GM10248 (cell line): Measurements from ENCODE around the gene NISCH.
"Not testable (repeated sequence)": the region's sequence is repeated elsewhere in the genome, so short reads cannot be mapped to it uniquely, and the experiment has no call there.

Source experiments
- CTCF ChIA-PET: fragments of 300-600 bp; sonication (Branson Sonifier 250); formaldehyde crosslinking; extraction: SDS; loops from one replicate; lab custom pipeline; 2021; ENCODE audit warnings: antibody characterized with exemption; lab: Yijun Ruan, JAX
- POLR2A ChIA-PET: fragments of 350-650 bp; sonication (Branson Sonifier 250); formaldehyde crosslinking; extraction: SDS; loops from one replicate; lab custom pipeline; 2020; ENCODE audit warnings: antibody characterized with exemption; lab: Yijun Ruan, JAX
- DNase-seq: peaks from one replicate; pipeline ENCODE4 v3.0.0; 2012; ENCODE audit errors: extremely low spot score
- CTCF ChIP-seq: IDR thresholded peaks from 2 replicates; pipeline ENCODE4 v1.5.1; 2012; ENCODE audit warnings: mild to moderate bottlenecking, low read depth; ENCODE audit errors: extremely low read depth, missing control alignments, control extremely low read depth

NISCH gene

GRCh38 chr3:52523386-52524257 lies 68.2 kb downstream of the NISCH start:
- CTCF ChIA-PET = no interaction called here
- no peak for DNase-seq
- POLR2A ChIA-PET = no interaction called here
- TF ChIP-seq CTCF = no peak

GRCh38 chr3:52524258-52524751 lies 68.9 kb downstream of the NISCH start:
- ChIA-PET CTCF (no interaction called here), POLR2A (no interaction called here)
- no peak for TF ChIP-seq CTCF
- no peak for DNase-seq

GRCh38 chr3:52524752-52525679 lies 69.6 kb downstream of the NISCH start:
- CTCF ChIA-PET = no interaction called here
- no peak for DNase-seq
- POLR2A ChIA-PET = no interaction called here
- TF ChIP-seq CTCF = no peak

GRCh38 chr3:52525680-52526561 lies 70.5 kb downstream of the NISCH start:
- TF ChIP-seq CTCF = no peak
- ChIA-PET POLR2A (interaction anchor here (1.4 kb wide), 1 partner anchor 10 kb away, joined by 5 read pairs; no protein-coding TSS in a partner anchor), CTCF (interaction anchor here (0.7 to 1.2 kb wide), 3 partner anchors 10 to 79 kb away, joined by 3 to 4 read pairs (median 3); no protein-coding TSS in a partner anchor)
- no peak for DNase-seq

- not testable (repeated sequence) for DNase-seq
- CTCF ChIA-PET = interaction anchor here (0.7 to 1.2 kb wide), 3 partner anchors 9 to 80 kb away, joined by 3 to 4 read pairs (median 3); no protein-coding TSS in a partner anchor
- POLR2A ChIA-PET = interaction anchor here (1.4 kb wide), 1 partner anchor 9 kb away, joined by 5 read pairs; no protein-coding TSS in a partner anchor
These were observed 71.3 kb downstream of the NISCH start for GRCh38 chr3:52526671-52527038.

DNA sequence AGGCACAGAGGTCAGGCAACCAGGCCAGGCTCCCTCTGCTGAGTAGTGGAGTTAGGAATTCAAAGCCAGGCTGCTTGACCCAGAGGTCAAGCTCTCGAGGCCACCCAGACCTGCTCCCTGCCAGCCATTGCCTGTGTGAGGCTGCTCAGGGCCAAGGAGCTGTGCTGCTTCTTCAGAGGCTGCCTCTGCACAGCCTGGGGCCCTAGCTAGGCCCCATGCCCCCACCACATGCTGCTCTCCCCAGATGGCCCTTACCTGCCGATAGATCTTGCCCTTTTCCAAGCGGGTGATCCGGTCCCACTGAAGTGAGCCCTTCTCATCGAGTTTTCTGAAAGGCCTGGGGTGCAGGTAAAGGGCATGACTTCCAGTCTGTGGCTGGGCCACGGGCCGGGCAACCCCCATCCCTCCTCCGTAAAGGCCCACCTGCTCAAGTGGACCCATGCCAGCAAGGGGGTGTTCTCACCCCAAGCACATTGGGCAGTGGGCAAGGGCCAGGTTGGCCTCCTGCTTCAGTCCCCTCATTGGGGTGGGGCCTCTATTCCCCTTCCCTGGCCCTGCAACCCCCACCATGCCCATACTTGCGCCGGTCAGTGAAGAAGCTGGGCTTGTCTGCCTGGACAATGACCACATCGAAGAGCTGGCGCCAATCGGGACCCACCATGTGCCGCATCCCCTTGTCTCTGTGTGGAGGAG lies 71.8 kb downstream of the NISCH start:
- DNase-seq = no peak
- TF ChIP-seq CTCF = no peak
- CTCF ChIA-PET = interaction anchor here (0.7 to 1.2 kb wide), 2 partner anchors 8 to 36 kb away, joined by 3 to 4 read pairs; no protein-coding TSS in a partner anchor
- POLR2A ChIA-PET = interaction anchor here (1.4 kb wide), 1 partner anchor 9 kb away, joined by 5 read pairs; no protein-coding TSS in a partner anchor
